HUES64 (cell line): ENCODE measurements around the gene GTF3C1. TPM values are rescaled to one million over a fixed set of nuclear protein-coding genes. Genes with fewer than 3 reads are reported as not detected.

ENCODE experiments used
- H3K27ac ChIP-seq: 2 replicates; pipeline ENCODE4 v1.7.0; 2013; ENCODE audit warnings: low read depth, low read length, inconsistent platforms
- H3K27me3 ChIP-seq: 2 replicates; pipeline ENCODE4 v1.6.1; 2013; ENCODE audit warnings: mild to moderate bottlenecking, low read length; ENCODE audit not compliant: insufficient read depth
- H3K36me3 ChIP-seq: 2 replicates; pipeline ENCODE4 v1.6.1; 2013; ENCODE audit warnings: mild to moderate bottlenecking, low read length; ENCODE audit not compliant: insufficient read depth
- H3K4me1 ChIP-seq: 2 replicates; pipeline ENCODE4 v1.6.1; 2013; ENCODE audit warnings: mild to moderate bottlenecking, low read length, moderate library complexity; ENCODE audit not compliant: insufficient read depth
- H3K4me3 ChIP-seq: 2 replicates; pipeline ENCODE4 v1.5.1; 2013; ENCODE audit warnings: mild to moderate bottlenecking, low read length, moderate library complexity
- H3K9ac ChIP-seq: 2 replicates; pipeline ENCODE4 v1.6.1; 2013; ENCODE audit warnings: mild to moderate bottlenecking, low read depth, low read length
- H3K9me3 ChIP-seq: 2 replicates; pipeline ENCODE4 v1.6.1; 2013; ENCODE audit warnings: low read depth, low read length; ENCODE audit not compliant: insufficient read depth
- WGBS: fragments of 150-250, 120-280 bp; methylation state at CpG from one replicate; pipeline ENCODE4 v1.1.7; 2013; ENCODE audit warnings: missing lambda C conversion rate; 5-methylcytosine and 5-hydroxymethylcytosine counted together
- polyA plus RNA-seq, 2 experiments: library from polyadenylated mRNA; stranded (reverse); fragments of 50-300 nt; gene quantifications; one replicate each; pipeline ENCODE4 v1.2.3, GENCODE V29; 2013

Gene GTF3C1, protein sequence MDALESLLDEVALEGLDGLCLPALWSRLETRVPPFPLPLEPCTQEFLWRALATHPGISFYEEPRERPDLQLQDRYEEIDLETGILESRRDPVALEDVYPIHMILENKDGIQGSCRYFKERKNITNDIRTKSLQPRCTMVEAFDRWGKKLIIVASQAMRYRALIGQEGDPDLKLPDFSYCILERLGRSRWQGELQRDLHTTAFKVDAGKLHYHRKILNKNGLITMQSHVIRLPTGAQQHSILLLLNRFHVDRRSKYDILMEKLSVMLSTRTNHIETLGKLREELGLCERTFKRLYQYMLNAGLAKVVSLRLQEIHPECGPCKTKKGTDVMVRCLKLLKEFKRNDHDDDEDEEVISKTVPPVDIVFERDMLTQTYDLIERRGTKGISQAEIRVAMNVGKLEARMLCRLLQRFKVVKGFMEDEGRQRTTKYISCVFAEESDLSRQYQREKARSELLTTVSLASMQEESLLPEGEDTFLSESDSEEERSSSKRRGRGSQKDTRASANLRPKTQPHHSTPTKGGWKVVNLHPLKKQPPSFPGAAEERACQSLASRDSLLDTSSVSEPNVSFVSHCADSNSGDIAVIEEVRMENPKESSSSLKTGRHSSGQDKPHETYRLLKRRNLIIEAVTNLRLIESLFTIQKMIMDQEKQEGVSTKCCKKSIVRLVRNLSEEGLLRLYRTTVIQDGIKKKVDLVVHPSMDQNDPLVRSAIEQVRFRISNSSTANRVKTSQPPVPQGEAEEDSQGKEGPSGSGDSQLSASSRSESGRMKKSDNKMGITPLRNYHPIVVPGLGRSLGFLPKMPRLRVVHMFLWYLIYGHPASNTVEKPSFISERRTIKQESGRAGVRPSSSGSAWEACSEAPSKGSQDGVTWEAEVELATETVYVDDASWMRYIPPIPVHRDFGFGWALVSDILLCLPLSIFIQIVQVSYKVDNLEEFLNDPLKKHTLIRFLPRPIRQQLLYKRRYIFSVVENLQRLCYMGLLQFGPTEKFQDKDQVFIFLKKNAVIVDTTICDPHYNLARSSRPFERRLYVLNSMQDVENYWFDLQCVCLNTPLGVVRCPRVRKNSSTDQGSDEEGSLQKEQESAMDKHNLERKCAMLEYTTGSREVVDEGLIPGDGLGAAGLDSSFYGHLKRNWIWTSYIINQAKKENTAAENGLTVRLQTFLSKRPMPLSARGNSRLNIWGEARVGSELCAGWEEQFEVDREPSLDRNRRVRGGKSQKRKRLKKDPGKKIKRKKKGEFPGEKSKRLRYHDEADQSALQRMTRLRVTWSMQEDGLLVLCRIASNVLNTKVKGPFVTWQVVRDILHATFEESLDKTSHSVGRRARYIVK (N-terminal part only)
- polyA plus RNA-seq (2013, experiment 1 of 2) = 60.3 TPM
- polyA plus RNA-seq (2013, experiment 2 of 2) = 59.6 TPM

DNA sequence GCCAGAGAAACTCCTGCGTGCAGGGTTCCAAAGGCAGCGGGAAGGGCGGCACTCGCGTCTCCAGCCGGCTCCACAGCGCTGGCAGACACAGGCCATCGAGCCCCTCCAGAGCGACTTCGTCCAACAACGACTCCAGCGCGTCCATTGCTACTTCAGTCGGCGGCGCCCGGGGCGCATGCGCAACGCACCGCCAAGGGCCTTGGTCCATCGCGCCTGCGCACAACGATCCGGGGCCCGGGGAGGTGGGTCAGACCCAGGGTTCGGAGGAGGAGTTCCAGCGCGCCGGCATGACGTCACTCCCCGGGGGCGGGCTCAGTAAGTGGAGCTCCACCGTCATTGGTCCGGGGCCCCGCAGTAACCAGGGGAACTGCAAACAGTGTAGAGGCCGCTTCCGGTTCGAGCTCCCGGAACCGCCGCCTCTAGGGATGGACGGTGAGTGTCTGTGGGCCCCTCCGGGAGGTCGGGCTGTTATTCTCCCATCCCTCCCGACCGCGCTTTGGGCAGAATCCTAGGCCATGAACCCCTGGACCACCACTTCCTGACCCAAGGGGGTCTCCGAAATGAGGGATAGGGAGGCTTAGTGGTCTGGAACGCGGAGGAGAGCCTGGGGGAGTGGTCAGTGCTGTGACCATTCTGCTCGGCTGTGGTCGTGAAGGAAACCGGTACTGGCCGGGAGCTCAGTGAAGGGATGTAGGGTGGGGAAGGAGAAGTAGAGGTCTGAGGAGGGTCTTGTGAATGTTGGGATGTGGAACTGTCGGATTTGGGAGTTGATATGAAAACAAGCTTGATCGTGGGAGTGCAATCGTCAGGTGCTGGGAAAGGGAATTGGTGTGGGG lies at the start of gene GTF3C1, which contains the start of gene KATNIP:
Gene GTF3C1, minus strand, starts transcription at position 168 of the 836 bp plus-strand sequence. Its CDS starts 23 bp downstream, at position 145.
Gene KATNIP, plus strand, starts transcription at position 399 of the 836 bp plus-strand sequence. Its CDS starts 27 bp downstream, at position 426.
- no peaks in the 10 kb centered on the region for H3K9me3 ChIP-seq
- peak within 1 kb of the TSS; percentile 80 for H3K9ac ChIP-seq
- peaks cover 13% of the 10 kb centered on the region for H3K36me3 ChIP-seq
- peak within 1 kb of the TSS; percentile 96 for H3K4me3 ChIP-seq
- H3K27me3 ChIP-seq = no peaks in the 10 kb centered on the region
- peak within 1 kb of the TSS; percentile 36; the same call in 1 of the 2 replicates for H3K27ac ChIP-seq
- under 1% methylated on average over 59 of the region's 59 CpGs for WGBS
- peaks cover 5% of the 10 kb centered on the region; the same call in 1 of the 2 replicates for H3K4me1 ChIP-seq

DNA sequence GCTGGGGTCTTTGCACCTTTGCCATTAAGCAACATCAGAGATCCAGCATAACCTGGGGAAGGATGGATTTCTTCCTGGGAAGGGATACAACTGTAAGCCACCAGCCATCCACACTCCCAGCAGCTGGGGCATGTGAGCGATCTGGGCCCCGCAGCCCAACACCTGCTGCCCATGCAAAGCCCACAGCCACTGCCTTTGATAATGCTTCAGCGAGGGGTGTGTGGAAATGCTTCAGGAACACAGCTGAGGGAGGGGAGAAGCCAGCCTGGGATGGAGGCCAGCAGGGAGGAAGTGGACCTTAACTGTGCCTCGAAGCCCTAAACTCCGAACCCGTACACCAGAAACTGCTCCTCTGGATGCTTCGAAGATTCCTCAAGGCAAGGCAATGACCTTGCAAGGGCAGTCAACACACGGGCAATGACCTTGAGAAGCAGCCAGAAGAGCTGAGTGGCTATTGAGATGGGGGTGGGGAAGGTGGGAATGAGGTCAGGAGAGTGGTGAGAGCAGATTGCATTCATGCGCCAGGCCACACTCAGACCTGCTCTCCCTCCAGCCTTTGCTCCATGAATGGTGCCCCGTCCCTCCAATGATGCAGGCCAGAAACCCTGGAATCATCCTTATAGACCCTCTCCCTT lies 49.3 kb upstream of the GTF3C1 start:
- Histone ChIP-seq H3K4me1 (peaks cover 20% of the 10 kb centered on the region), H3K27ac (no peak overlapping the region), H3K9ac (no peak overlapping the region), H3K9me3 (no peaks in the 10 kb centered on the region), H3K27me3 (no peaks in the 10 kb centered on the region), H3K36me3 (no peaks in the 10 kb centered on the region), H3K4me3 (no peak overlapping the region)
- 96% methylated on average over 9 of the region's 10 CpGs for WGBS

DNA sequence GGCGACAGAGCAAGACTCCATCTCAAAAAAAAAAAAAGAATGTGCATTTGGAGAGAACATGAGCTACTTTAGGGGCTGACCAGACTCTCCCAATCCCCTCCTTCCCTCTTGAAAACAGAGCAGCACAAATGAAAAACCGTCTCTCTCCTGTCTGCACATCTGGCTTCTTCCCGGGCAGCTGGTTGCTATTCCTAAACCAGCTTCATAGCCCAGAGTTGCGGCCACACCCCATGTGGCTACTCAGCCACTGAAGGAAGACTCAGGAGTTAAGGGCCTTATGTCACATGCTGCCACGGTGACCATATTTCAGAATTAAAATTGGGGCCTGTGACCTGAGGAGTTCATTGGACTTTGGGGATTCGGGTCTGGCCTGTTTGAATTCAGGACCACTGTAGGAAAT lies 48.5 kb upstream of the GTF3C1 start:
- Histone ChIP-seq H3K27me3 (no peaks in the 10 kb centered on the region), H3K36me3 (no peaks in the 10 kb centered on the region), H3K27ac (no peak overlapping the region), H3K4me1 (peaks cover 17% of the 10 kb centered on the region), H3K9me3 (no peaks in the 10 kb centered on the region), H3K9ac (no peak overlapping the region), H3K4me3 (no peak overlapping the region)
- WGBS = 94% methylated on average over 6 of the region's 6 CpGs

DNA sequence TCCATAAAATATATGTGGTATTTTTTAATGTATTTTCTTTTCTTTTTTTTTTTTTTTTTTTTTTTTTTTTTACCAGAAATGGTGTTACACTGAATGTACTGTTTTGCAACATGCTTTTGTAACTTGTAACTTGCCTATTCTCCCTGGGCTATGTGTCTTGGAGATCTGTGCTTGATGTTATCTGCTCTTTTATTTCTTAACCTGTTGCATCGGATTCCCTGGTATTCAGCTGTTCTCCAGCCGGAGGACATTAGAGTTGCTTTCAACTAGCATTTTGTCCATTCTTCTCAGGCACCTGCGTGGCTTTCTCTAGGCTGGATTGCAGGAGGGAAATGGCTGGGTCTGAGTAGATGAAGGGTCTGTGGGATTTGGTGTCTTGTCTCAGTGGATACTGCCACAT lies 47.6 kb upstream of the GTF3C1 start:
- H3K4me3 ChIP-seq = no peak overlapping the region
- peaks cover 13% of the 10 kb centered on the region for H3K4me1 ChIP-seq
- 95% methylated on average over 3 of the region's 3 CpGs for WGBS
- no peaks in the 10 kb centered on the region for H3K9me3 ChIP-seq
- no peaks in the 10 kb centered on the region for H3K36me3 ChIP-seq
- no peak overlapping the region for H3K9ac ChIP-seq
- H3K27ac ChIP-seq = no peak overlapping the region
- no peaks in the 10 kb centered on the region for H3K27me3 ChIP-seq

DNA sequence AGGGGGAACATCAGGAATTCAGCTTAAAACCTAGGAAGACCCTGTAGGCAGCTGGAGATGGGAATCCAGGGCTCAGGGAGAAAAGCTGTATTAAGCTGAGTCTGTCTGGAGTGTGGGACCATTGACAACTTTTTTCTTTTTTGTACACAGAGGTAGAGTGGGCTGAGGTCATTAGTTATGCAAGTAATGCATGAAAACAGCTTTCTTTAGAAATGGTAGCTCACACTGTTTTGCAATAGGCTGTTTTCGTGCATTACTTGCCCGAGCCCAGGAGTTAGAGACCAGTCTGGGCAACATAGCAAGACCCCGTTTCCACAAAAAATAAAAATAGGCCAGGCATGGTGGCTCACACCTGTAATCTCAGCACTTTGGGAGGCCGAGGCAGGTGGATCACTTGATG lies 46.7 kb upstream of the GTF3C1 start:
- H3K9me3 ChIP-seq = no peaks in the 10 kb centered on the region
- peaks cover 13% of the 10 kb centered on the region for H3K4me1 ChIP-seq
- H3K27ac ChIP-seq = no peak overlapping the region
- H3K36me3 ChIP-seq = no peaks in the 10 kb centered on the region
- no peak overlapping the region for H3K4me3 ChIP-seq
- H3K9ac ChIP-seq = no peak overlapping the region
- H3K27me3 ChIP-seq = no peaks in the 10 kb centered on the region
- WGBS = 95% methylated on average over 4 of the region's 4 CpGs

DNA sequence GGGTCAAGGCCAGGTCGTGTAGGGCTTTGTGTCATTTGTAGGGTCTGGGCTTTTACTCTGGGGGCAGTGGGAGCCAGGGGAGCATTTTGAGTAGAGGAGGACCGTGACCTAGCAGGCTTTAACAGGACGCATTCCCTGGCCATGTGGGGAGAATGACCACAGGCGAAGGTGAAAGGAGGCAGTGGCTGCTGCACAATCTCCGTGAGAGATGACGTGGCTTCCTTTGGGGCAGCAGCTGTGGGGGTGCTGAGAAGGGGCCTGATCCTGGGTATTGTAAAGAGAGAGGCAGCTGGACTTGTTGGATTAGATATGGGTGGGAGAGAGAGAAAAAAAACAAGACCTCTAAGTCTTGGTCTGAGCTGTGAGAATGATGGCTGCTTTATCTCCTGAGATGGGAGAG lies 46.3 kb upstream of the GTF3C1 start:
- H3K36me3 ChIP-seq = no peaks in the 10 kb centered on the region
- H3K9me3 ChIP-seq = no peaks in the 10 kb centered on the region
- WGBS = 85% methylated on average over 6 of the region's 6 CpGs
- H3K4me1 ChIP-seq = peaks cover 13% of the 10 kb centered on the region
- no peak overlapping the region for H3K9ac ChIP-seq
- H3K27ac ChIP-seq = no peak overlapping the region
- no peak overlapping the region for H3K4me3 ChIP-seq
- no peaks in the 10 kb centered on the region for H3K27me3 ChIP-seq

DNA sequence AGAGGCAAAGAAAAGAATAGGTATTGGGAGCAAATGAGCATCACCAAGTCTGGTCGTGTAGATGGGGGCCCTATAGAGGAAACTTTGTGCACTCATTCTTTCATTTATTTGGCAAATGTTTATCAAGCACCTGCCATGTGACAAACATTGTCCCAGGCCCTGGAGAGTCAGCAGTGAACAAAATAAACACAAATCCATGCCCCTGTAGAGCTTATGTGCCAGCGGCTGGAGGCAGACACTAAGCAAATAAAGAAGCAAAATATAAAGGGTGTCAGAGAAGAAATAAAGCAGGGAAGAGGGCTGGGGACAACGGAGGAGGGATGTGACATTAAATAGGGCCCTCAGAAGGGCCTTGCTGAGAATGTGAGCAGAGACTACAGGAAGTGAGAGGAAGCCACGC lies 45.8 kb upstream of the GTF3C1 start:
- peaks cover 13% of the 10 kb centered on the region for H3K4me1 ChIP-seq
- 86% methylated on average over 4 of the region's 4 CpGs for WGBS
- no peak overlapping the region for H3K27ac ChIP-seq
- H3K36me3 ChIP-seq = no peaks in the 10 kb centered on the region
- H3K9ac ChIP-seq = no peak overlapping the region
- no peaks in the 10 kb centered on the region for H3K27me3 ChIP-seq
- H3K4me3 ChIP-seq = no peak overlapping the region
- no peaks in the 10 kb centered on the region for H3K9me3 ChIP-seq

DNA sequence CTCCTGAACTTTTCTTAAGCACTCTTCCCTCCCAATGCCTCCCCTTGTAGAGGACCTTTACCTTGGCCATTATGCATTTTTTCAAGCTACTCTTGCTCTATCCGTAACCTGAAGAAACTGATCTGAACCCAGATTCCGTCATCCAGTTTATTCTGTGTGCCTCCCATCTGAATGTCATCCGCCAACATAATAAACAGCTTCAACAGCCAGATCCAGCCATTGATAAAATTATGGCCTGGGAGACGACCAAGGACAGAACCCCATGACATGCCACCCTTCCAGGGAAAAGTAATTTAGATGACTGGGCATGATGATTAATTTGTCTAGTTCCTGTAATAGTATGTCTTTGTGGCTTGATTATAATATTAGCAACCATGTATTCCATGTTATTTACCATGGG lies 42.1 kb upstream of the GTF3C1 start:
- Histone ChIP-seq H3K9ac (no peak overlapping the region), H3K36me3 (no peaks in the 10 kb centered on the region), H3K27ac (no peak overlapping the region), H3K9me3 (0 out of 2 replicates have a peak, but pooled peaks cover 4% of the 10 kb centered on the region), H3K4me1 (no peaks in the 10 kb centered on the region), H3K4me3 (no peak overlapping the region), H3K27me3 (no peaks in the 10 kb centered on the region)
- WGBS = 97% methylated on average over 4 of the region's 4 CpGs

DNA sequence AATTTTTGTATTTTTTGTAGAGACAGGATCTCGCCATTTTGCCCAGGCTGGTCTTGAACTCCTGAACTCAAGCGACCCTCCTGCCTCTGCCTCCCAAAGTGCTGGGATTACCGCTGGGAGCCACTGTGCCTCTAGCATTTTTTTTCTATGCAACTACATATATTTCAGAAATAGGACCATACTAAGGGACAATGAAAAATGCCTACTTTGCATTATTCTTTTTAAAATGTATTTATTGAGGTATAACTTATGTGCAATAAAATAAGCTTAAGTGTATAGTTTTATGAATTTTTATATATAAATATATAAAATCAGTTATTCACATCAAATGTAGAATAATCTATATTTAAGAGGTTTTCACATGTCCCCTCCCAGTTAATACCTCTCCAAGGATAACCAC lies 38.3 kb upstream of the GTF3C1 start:
- Histone ChIP-seq H3K4me3 (no peak overlapping the region), H3K9me3 (0 out of 2 replicates have a peak, but pooled peaks cover 4% of the 10 kb centered on the region), H3K9ac (no peak overlapping the region), H3K27me3 (no peaks in the 10 kb centered on the region), H3K36me3 (no peaks in the 10 kb centered on the region), H3K4me1 (no peaks in the 10 kb centered on the region), H3K27ac (no peak overlapping the region)
- 94% methylated on average over 3 of the region's 3 CpGs for WGBS
